H9 (cell line): Measurements from ENCODE around the gene COL4A1. TPM values are rescaled to one million over a fixed set of nuclear protein-coding genes. Genes with fewer than 3 reads are reported as not detected.

Experiments
- DNase-seq: peaks from one replicate; pipeline ENCODE4 v3.0.0-alpha.2; 2017
- H2AFZ ChIP-seq: one replicate; pipeline ENCODE4 v1.6.1; 2013; ENCODE audit warnings: mild to moderate bottlenecking, low read length, control low read depth, moderate library complexity
- H2AK5ac ChIP-seq: 2 replicates; pipeline ENCODE4 v1.6.1; 2013; ENCODE audit warnings: low read length, control low read depth, mixed read lengths; ENCODE audit not compliant: insufficient read length
- H2BK120ac ChIP-seq: one replicate; pipeline ENCODE4 v1.6.1; 2013; ENCODE audit warnings: low read depth, mild to moderate bottlenecking, low read length, control low read depth, inconsistent platforms; ENCODE audit not compliant: poor library complexity, severe bottlenecking
- H2BK12ac ChIP-seq: 2 replicates; pipeline ENCODE4 v1.6.1; 2013; ENCODE audit warnings: low read length, control low read depth, mixed read lengths, low read depth; ENCODE audit not compliant: insufficient read length
- H2BK15ac ChIP-seq: 2 replicates; pipeline ENCODE4 v1.6.1; 2013; ENCODE audit warnings: low read depth, low read length, control low read depth
- H2BK20ac ChIP-seq: one replicate; pipeline ENCODE4 v1.6.1; 2013; ENCODE audit warnings: low read depth, mild to moderate bottlenecking, low read length, control low read depth, inconsistent platforms; ENCODE audit not compliant: poor library complexity, severe bottlenecking
- H2BK5ac ChIP-seq: 2 replicates; pipeline ENCODE4 v1.6.1; 2013; ENCODE audit warnings: low read length, control low read depth, mixed read lengths; ENCODE audit not compliant: insufficient read length
- H3K14ac ChIP-seq: 2 replicates; pipeline ENCODE4 v1.6.1; 2013; ENCODE audit warnings: low read length, control low read depth; ENCODE audit not compliant: insufficient read depth
- H3K18ac ChIP-seq: 2 replicates; pipeline ENCODE4 v1.6.1; 2013; ENCODE audit warnings: low read depth, mild to moderate bottlenecking, mixed read lengths, low read length, control low read depth; ENCODE audit not compliant: insufficient read length
- H3K23ac ChIP-seq: 2 replicates; pipeline ENCODE4 v1.6.1; 2013; ENCODE audit warnings: low read length, control low read depth, mixed read lengths, low read depth; ENCODE audit not compliant: insufficient read length
- H3K23me2 ChIP-seq: 2 replicates; pipeline ENCODE4 v1.6.1; 2013; ENCODE audit warnings: low read depth, mild to moderate bottlenecking, mixed read lengths, low read length, control low read depth; ENCODE audit not compliant: insufficient read length, poor library complexity, severe bottlenecking
- H3K27ac ChIP-seq: 2 replicates; pipeline ENCODE4 v1.5.1; 2013; ENCODE audit warnings: low read length, control low read depth, mixed read lengths, low read depth; ENCODE audit not compliant: insufficient read length
- H3K27me3 ChIP-seq: 2 replicates; pipeline ENCODE4 v1.6.1; 2013; ENCODE audit warnings: low read length, control low read depth, inconsistent platforms; ENCODE audit not compliant: insufficient read depth
- H3K4ac ChIP-seq: 2 replicates; pipeline ENCODE4 v1.6.1; 2013; ENCODE audit warnings: low read depth, mild to moderate bottlenecking, control low read depth, inconsistent platforms, low read length, moderate library complexity
- H3K4me1 ChIP-seq: 2 replicates; pipeline ENCODE4 v1.6.1; 2013; ENCODE audit warnings: low read length, control low read depth, inconsistent platforms; ENCODE audit not compliant: insufficient read depth
- H3K4me2 ChIP-seq: 2 replicates; pipeline ENCODE4 v1.6.1; 2013; ENCODE audit warnings: low read length, control low read depth, mixed read lengths; ENCODE audit not compliant: insufficient read length, insufficient read depth
- H3K56ac ChIP-seq: 2 replicates; pipeline ENCODE4 v1.6.1; 2013; ENCODE audit warnings: low read depth, mild to moderate bottlenecking, mixed read lengths, low read length, control low read depth; ENCODE audit not compliant: insufficient read length
- H3K79me1 ChIP-seq: 2 replicates; pipeline ENCODE4 v1.6.1; 2013; ENCODE audit warnings: low read depth, mild to moderate bottlenecking, moderate library complexity, low read length, control low read depth, inconsistent platforms; ENCODE audit not compliant: insufficient read depth, poor library complexity, severe bottlenecking
- H3K79me2 ChIP-seq: 2 replicates; pipeline ENCODE4 v1.6.1; 2013; ENCODE audit warnings: low read length, control low read depth, inconsistent platforms; ENCODE audit not compliant: insufficient read depth
- H3K9ac ChIP-seq: 2 replicates; pipeline ENCODE4 v1.6.1; 2013; ENCODE audit warnings: low read length, control low read depth, mixed read lengths; ENCODE audit not compliant: insufficient read length; ENCODE audit errors: extremely low read depth
- H3K9me3 ChIP-seq: one replicate; pipeline ENCODE4 v1.6.1; 2013; ENCODE audit warnings: low read depth, low read length, inconsistent platforms; ENCODE audit not compliant: control insufficient read depth
- H3T11ph ChIP-seq: one replicate; pipeline ENCODE4 v1.6.1; 2013; ENCODE audit warnings: mild to moderate bottlenecking, low read length, control low read depth, inconsistent platforms
- H4K20me1 ChIP-seq: one replicate; pipeline ENCODE4 v1.6.1; 2013; ENCODE audit not compliant: control insufficient read depth, insufficient read length, insufficient read depth
- H4K5ac ChIP-seq: 2 replicates; pipeline ENCODE4 v1.6.1; 2013; ENCODE audit warnings: low read depth, mild to moderate bottlenecking, mixed read lengths, low read length, control low read depth; ENCODE audit not compliant: insufficient read length
- H4K8ac ChIP-seq: replicated peaks from 2 replicates; pipeline ENCODE4 v1.6.1; 2013; ENCODE audit warnings: low read length, control low read depth, mixed read lengths, low read depth; ENCODE audit not compliant: insufficient read length
- H4K91ac ChIP-seq: 2 replicates; pipeline ENCODE4 v1.6.1; 2013; ENCODE audit warnings: low read depth, mild to moderate bottlenecking, moderate library complexity, mixed read lengths, low read length, control low read depth; ENCODE audit not compliant: insufficient read length
- H3K27ac Mint-ChIP-seq, 3 experiments: 2 replicates in 2 of 3; 3 replicates in 1 of 3; pipeline ENCODE4 v1.8.0; 2020 to 2021; ENCODE audit warnings: mixed read lengths in 3 of 3, mild to moderate bottlenecking in 1 of 3, moderate library complexity in 1 of 3
- H3K27me3 Mint-ChIP-seq: 2 replicates; pipeline ENCODE4 v1.8.0; 2021; ENCODE audit warnings: low read depth, mild to moderate bottlenecking, moderate library complexity, mixed read lengths
- H3K36me3 Mint-ChIP-seq, 3 experiments: 2 replicates in 2 of 3; 3 replicates in 1 of 3; pipeline ENCODE4 v1.8.0; 2020 to 2021; ENCODE audit warnings: low read depth in 3 of 3, mixed read lengths in 3 of 3; ENCODE audit not compliant: insufficient read depth in 1 of 3
- H3K4me1 Mint-ChIP-seq, 2 experiments: 2 replicates each; pipeline ENCODE4 v1.8.0; 2020; ENCODE audit warnings: mixed read lengths in 2 of 2
- H3K4me3 Mint-ChIP-seq, 2 experiments: 2 replicates in 1 of 2; 3 replicates in 1 of 2; pipeline ENCODE4 v1.8.0; 2020 to 2021; ENCODE audit warnings: mild to moderate bottlenecking in 2 of 2, mixed read lengths in 2 of 2, moderate library complexity in 1 of 2
- H3K9me3 Mint-ChIP-seq, 2 experiments: 2 replicates in 1 of 2; 3 replicates in 1 of 2; pipeline ENCODE4 v1.8.0; 2020; ENCODE audit warnings: mild to moderate bottlenecking in 2 of 2, mixed read lengths in 2 of 2, moderate library complexity in 1 of 2
- WGBS: extraction: QIAGEN DNeasy Blood & Tissue Kit; methylation state at CpG from one replicate; pipeline ENCODE4 v1.1.7; 2013; ENCODE audit warnings: missing lambda C conversion rate, low lambda C conversion rate, mixed read lengths; ENCODE audit not compliant: insufficient read length; ENCODE audit errors: extremely low coverage; 5-methylcytosine and 5-hydroxymethylcytosine counted together
- total RNA-seq: library from RNA; stranded (reverse); gene quantifications from 2 replicates; pipeline ENCODE4 v1.2.1, GENCODE V29; 2021
- TF ChIP-seq, protein P1 (sequence below): fragments of 200-600 bp; sonication (generic); conservative IDR thresholded peaks from 3 replicates; pipeline ENCODE4 v1.8.0; 2021; ENCODE audit warnings: antibody characterized with exemption, mild to moderate bottlenecking

The COL4A1 gene
- total RNA-seq, 1 experiment from 2014 or later, result 73.1 TPM

DNA sequence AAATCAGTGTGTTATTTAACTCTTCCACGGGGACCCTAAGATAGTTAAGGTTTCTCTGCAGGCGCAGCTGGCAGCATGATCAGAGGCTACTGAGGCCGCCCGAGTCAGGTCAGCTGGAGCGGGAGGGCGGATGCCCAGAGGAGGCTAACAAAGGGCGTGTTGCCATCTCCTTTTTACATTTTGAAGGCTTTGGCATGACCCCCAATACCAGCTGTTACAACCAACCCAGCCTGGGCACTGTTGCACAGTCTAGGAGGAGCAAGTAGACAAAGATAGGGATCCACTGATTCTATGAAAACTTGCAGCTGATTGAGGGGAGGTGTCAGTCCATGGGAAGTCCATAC is 15.8 kb upstream of the COL4A1 start:
- Histone ChIP-seq H3K56ac (no peak overlapping the region), H2BK12ac (no peak overlapping the region), H4K20me1 (no peaks in the 10 kb centered on the region), H3K4me2 (no peak overlapping the region), H3K4me1 (peaks cover 3% of the 10 kb centered on the region; the same call in 1 of the 2 replicates), H4K8ac (no peak overlapping the region), H3K79me2 (no peaks in the 10 kb centered on the region; the same call in 1 of the 2 replicates), H3K23ac (no peak overlapping the region), H3K9me3 (no peaks in the 10 kb centered on the region), H2BK20ac (no peak overlapping the region), H3K4ac (no peak overlapping the region), H2BK15ac (no peak overlapping the region), H4K5ac (no peak overlapping the region), H3K9ac (no peak overlapping the region), H2BK120ac (no peak overlapping the region), H3K27ac (no peak overlapping the region), H2AK5ac (no peak overlapping the region), H3K27me3 (no peaks in the 10 kb centered on the region), H2BK5ac (no peak overlapping the region), H4K91ac (no peak overlapping the region), H2AFZ (no peak overlapping the region), H3K79me1 (no peaks in the 10 kb centered on the region), H3K23me2 (no peaks in the 10 kb centered on the region), H3K14ac (no peak overlapping the region), H3T11ph (no peak overlapping the region), H3K18ac (no peak overlapping the region)
- Mint-ChIP-seq H3K27ac (no peak overlapping the region; a peak in 1 of 7 replicates), H3K9me3 (peaks cover 0 to 4% of the 10 kb centered on the region in 2 experiments; a peak in 2 of 5 replicates), H3K27me3 (no peaks in the 10 kb centered on the region), H3K36me3 (peaks cover 8 to 14% (median 13%) of the 10 kb centered on the region in 3 experiments), H3K4me1 (peaks cover 46% of the 10 kb centered on the region in 2 experiments), H3K4me3 (no peak overlapping the region)
- no CpG with 5 or more reads among the region's 7 CpGs for WGBS
- no peak for DNase-seq
- TF ChIP-seq, protein P1, sequence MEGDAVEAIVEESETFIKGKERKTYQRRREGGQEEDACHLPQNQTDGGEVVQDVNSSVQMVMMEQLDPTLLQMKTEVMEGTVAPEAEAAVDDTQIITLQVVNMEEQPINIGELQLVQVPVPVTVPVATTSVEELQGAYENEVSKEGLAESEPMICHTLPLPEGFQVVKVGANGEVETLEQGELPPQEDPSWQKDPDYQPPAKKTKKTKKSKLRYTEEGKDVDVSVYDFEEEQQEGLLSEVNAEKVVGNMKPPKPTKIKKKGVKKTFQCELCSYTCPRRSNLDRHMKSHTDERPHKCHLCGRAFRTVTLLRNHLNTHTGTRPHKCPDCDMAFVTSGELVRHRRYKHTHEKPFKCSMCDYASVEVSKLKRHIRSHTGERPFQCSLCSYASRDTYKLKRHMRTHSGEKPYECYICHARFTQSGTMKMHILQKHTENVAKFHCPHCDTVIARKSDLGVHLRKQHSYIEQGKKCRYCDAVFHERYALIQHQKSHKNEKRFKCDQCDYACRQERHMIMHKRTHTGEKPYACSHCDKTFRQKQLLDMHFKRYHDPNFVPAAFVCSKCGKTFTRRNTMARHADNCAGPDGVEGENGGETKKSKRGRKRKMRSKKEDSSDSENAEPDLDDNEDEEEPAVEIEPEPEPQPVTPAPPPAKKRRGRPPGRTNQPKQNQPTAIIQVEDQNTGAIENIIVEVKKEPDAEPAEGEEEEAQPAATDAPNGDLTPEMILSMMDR, result no peak
